PFSK-1 (cell line): ENCODE results near the gene RNF144B.

Experiments used
- FOXP2 ChIP-seq: optimal IDR thresholded peaks from 2 replicates; pipeline ENCODE3; 2011; ENCODE audit warnings: borderline replicate concordance, control low read depth, inconsistent platforms; ENCODE audit not compliant: insufficient read depth; ENCODE audit errors: extremely low read length, extremely low read depth
- POLR2AphosphoS5 ChIP-seq: IDR thresholded peaks from 2 replicates; pipeline ENCODE4 v1.6.1; 2012; ENCODE audit warnings: low read depth, mild to moderate bottlenecking, control low read depth, low read length, moderate library complexity
- SIN3A ChIP-seq: IDR thresholded peaks from 2 replicates; pipeline ENCODE4 v1.6.1; 2012; ENCODE audit warnings: mild to moderate bottlenecking, low read length, moderate library complexity, borderline replicate concordance; ENCODE audit not compliant: insufficient read depth
- TAF1 ChIP-seq: IDR thresholded peaks from 2 replicates; pipeline ENCODE4 v1.6.1; 2012; ENCODE audit warnings: low read length, control low read depth, borderline replicate concordance; ENCODE audit not compliant: insufficient read depth
- TF ChIP-seq, protein P1 (sequence below), 2 experiments: IDR thresholded peaks; 2 replicates each; pipeline versions ENCODE4 v1.6.1 to v1.8.0; 2011 to 2012; ENCODE audit warnings: low read depth in 2 of 2, low read length in 2 of 2, control low read depth in 1 of 2, inconsistent platforms in 1 of 2, mild to moderate bottlenecking in 1 of 2, moderate library complexity in 1 of 2; ENCODE audit not compliant: insufficient read depth in 1 of 2

RNF144B gene

DNA sequence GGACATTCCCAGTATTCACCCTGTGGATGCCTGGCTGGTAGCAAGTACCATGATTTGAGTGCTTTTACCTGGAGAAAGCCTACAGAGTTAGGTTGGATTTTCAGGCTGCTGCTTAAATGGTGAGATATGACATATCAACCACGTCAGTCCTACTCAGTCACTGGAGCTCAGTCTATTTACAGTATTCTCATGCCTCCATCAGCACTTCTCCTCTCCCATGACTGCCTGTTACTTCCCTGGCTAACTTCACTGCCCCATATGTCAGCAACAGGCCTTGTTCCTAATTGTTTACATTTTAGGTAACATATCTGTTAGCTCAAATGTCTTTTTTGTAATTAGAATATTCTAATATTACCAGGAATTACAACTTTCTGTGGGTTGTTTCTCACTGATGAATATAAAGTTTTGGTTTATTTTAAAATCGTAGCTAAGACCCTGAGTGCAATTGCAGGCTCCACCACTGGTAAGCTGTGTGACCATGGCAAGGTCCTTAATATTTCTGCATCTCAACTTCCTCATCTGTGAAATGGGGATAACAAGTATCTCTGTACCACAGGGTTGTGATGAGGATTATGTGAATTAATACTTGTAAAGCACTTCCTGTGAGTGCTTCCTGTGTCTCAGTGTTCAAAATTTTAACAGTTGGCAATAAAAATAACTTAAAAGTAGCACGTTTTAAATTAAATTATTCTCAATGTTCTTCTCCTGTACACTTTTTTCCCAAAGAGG is 54.3 kb downstream of the RNF144B start:
- TF ChIP-seq FOXP2, result no peak

DNA sequence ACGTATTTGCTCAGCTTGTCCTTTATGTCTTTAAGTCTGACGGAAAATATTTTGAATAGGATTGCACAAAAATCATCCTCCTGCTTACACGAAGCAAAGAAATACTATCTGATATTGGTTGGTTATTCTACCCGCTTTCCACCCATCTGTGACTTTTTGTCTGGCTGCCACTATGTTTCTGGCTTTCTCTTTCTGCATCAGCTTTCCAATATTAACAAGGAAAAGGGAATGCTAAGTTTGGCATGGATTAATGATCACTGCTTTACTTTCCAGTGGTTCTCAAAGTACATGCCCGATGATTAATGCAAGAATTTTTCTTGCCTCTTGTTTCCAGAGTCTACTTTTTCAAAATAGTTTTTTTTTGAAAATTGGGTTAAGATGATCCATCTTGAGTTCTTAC is 57.0 kb downstream of the RNF144B start:
- TF ChIP-seq POLR2AphosphoS5 (no peak), FOXP2 (no peak), SIN3A (no peak), TAF1 (no peak)
- TF ChIP-seq, protein P1, sequence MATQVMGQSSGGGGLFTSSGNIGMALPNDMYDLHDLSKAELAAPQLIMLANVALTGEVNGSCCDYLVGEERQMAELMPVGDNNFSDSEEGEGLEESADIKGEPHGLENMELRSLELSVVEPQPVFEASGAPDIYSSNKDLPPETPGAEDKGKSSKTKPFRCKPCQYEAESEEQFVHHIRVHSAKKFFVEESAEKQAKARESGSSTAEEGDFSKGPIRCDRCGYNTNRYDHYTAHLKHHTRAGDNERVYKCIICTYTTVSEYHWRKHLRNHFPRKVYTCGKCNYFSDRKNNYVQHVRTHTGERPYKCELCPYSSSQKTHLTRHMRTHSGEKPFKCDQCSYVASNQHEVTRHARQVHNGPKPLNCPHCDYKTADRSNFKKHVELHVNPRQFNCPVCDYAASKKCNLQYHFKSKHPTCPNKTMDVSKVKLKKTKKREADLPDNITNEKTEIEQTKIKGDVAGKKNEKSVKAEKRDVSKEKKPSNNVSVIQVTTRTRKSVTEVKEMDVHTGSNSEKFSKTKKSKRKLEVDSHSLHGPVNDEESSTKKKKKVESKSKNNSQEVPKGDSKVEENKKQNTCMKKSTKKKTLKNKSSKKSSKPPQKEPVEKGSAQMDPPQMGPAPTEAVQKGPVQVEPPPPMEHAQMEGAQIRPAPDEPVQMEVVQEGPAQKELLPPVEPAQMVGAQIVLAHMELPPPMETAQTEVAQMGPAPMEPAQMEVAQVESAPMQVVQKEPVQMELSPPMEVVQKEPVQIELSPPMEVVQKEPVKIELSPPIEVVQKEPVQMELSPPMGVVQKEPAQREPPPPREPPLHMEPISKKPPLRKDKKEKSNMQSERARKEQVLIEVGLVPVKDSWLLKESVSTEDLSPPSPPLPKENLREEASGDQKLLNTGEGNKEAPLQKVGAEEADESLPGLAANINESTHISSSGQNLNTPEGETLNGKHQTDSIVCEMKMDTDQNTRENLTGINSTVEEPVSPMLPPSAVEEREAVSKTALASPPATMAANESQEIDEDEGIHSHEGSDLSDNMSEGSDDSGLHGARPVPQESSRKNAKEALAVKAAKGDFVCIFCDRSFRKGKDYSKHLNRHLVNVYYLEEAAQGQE (IDR thresholded peaks at IDR 0.05; ENCODE audit: insufficient read depth in 1 of 2, low read depth in 2 of 2, low read length in 2 of 2), result no peak

DNA sequence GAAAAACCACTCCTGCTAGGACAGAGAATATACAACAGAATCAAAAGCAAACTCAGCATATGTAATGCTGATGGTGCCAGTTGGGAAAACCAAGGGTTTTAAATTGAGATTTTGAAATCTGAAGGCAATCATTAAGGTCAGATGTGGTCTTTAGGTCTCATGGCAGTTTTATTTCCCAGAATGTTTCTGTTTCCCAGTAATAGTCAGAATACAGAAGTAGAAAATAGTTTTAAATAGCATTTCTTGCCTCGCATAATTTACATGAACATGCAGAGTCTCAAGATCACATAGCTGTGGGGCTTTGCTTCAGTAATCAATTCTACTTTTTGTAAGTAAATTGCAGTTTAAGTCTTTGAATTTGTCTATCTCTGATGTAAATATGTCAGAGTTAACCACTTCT is 58.1 kb downstream of the RNF144B start:
- TF ChIP-seq TAF1, result no peak
- TF ChIP-seq FOXP2, result no peak
- TF ChIP-seq POLR2AphosphoS5, result no peak
- TF ChIP-seq, protein P1 (IDR thresholded peaks at IDR 0.05; ENCODE audit: insufficient read depth in 1 of 2, low read depth in 2 of 2, low read length in 2 of 2), result no peak
- no peak for TF ChIP-seq SIN3A

DNA sequence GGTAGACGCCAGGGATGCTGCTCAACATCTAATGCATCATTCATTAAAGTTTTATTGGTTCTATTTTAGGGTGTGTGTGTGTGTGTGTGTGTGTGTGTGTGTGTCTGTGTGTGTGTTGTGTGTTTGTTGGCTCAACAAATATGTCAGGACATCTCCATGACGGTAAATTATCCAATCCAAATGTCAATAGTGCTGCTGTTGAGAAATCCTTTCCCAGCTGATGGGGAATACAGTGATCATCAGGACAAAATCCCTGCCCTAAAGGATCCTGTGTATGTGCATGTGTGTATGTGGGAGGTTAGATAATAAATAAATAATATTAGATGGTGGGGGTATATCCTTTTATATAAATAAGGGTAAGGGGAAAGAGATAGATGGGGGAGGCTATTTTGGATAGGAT is 59.6 kb downstream of the RNF144B start:
- TF ChIP-seq FOXP2 (no peak), SIN3A (no peak), TAF1 (no peak), POLR2AphosphoS5 (no peak)
- TF ChIP-seq, protein P1 (IDR thresholded peaks at IDR 0.05; ENCODE audit: insufficient read depth in 1 of 2, low read depth in 2 of 2, low read length in 2 of 2), result no peak

DNA sequence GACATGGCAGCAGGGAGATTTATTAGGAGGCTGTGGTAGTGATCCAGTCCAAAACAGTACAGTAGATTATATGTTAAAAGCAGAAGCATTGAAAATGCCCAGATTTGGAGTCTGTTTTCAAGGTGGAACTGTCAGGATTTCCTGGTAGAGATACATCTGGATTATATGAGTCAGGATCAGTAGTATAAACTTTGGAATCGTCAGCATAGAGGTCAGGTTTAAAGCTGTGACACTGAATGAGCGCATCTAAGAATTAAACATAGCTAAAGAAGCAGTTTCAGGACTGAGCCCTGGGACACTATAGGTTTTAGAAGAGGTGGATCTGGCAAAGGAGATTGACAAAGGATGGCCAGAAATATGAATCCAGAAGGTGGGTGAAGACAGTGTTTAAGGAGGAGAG is 60.4 kb downstream of the RNF144B start:
- TF ChIP-seq TAF1, result no peak
- TF ChIP-seq, protein P1 (IDR thresholded peaks at IDR 0.05; ENCODE audit: insufficient read depth in 1 of 2, low read depth in 2 of 2, low read length in 2 of 2), result no peak
- no peak for TF ChIP-seq SIN3A
- no peak for TF ChIP-seq FOXP2
- no peak for TF ChIP-seq POLR2AphosphoS5
